ENCODE results near the gene CDH8. TPM values are rescaled to one million over a fixed set of nuclear protein-coding genes. Genes with fewer than 3 reads are reported as not detected.
"Not testable (repeated sequence)": the region's sequence is repeated elsewhere in the genome, so short reads cannot be mapped to it uniquely, and the experiment has no call there.

CDH8 gene
- total RNA-seq, 1 donor from 2014 or later = 0.98 TPM

- no peak for DNase-seq (ENCODE audit: extremely low spot score in 2 of 2)
- intact Hi-C loops (cut with DNase I) = no loop called here
- H3K4me3 ChIP-seq = no peak overlapping the region
- no peak for TF ChIP-seq POLR2A (IDR thresholded peaks at IDR 0.05)
- TF ChIP-seq CTCF (IDR thresholded peaks at IDR 0.05) = no peak
- H3K9me3 ChIP-seq = no peaks in the 10 kb centered on the region
- no peaks in the 10 kb centered on the region for H3K36me3 ChIP-seq
- H3K27me3 ChIP-seq = no peaks in the 10 kb centered on the region
- no peaks in the 10 kb centered on the region for H3K4me1 ChIP-seq
- no peak overlapping the region for H3K27ac ChIP-seq
Observed at GRCh38 chr16:61929776-61930175, 106.5 kb downstream of the CDH8 start.

- no peak for DNase-seq (ENCODE audit: extremely low spot score in 2 of 2)
- Histone ChIP-seq H3K36me3 (no peaks in the 10 kb centered on the region), H3K4me1 (no peaks in the 10 kb centered on the region), H3K4me3 (no peak overlapping the region), H3K27ac (no peak overlapping the region), H3K27me3 (no peaks in the 10 kb centered on the region), H3K9me3 (no peaks in the 10 kb centered on the region)
- TF ChIP-seq POLR2AphosphoS5 (IDR thresholded peaks at IDR 0.05; ENCODE audit: insufficient read depth in 1 of 2, low read depth in 1 of 2) (no peak), CTCF (IDR thresholded peaks at IDR 0.05) (no peak), POLR2A (IDR thresholded peaks at IDR 0.05) (no peak)
- intact Hi-C loops (cut with DNase I) = no loop called here
Observed at GRCh38 chr16:61926766-61927165, 109.5 kb downstream of the CDH8 start.

- Histone ChIP-seq H3K4me1 (no peaks in the 10 kb centered on the region), H3K36me3 (no peaks in the 10 kb centered on the region), H3K27ac (no peak overlapping the region), H3K4me3 (no peak overlapping the region), H3K9me3 (no peaks in the 10 kb centered on the region), H3K27me3 (no peaks in the 10 kb centered on the region)
- no peak for DNase-seq (ENCODE audit: extremely low spot score in 2 of 2)
- intact Hi-C loops (cut with DNase I) = no loop called here
- TF ChIP-seq CTCF (IDR thresholded peaks at IDR 0.05) = no peak
- TF ChIP-seq POLR2AphosphoS5 (IDR thresholded peaks at IDR 0.05; ENCODE audit: insufficient read depth in 1 of 2, low read depth in 1 of 2) = no peak
- TF ChIP-seq POLR2A (IDR thresholded peaks at IDR 0.05) = no peak
Observed at GRCh38 chr16:61923629-61924028, 112.6 kb downstream of the CDH8 start.

GRCh38 chr16:61921373-61921772, 114.9 kb downstream of the CDH8 start:
- no peak overlapping the region for H3K27ac ChIP-seq
- DNase-seq (ENCODE audit: extremely low spot score in 2 of 2) = no peak
- no peak overlapping the region for H3K4me3 ChIP-seq
- no peaks in the 10 kb centered on the region for H3K27me3 ChIP-seq
- H3K9me3 ChIP-seq = no peaks in the 10 kb centered on the region
- no peaks in the 10 kb centered on the region for H3K36me3 ChIP-seq
- no peaks in the 10 kb centered on the region for H3K4me1 ChIP-seq
- TF ChIP-seq CTCF (IDR thresholded peaks at IDR 0.05) = no peak
- no peak for TF ChIP-seq POLR2A (IDR thresholded peaks at IDR 0.05)
- no peak for TF ChIP-seq POLR2AphosphoS5 (IDR thresholded peaks at IDR 0.05; ENCODE audit: insufficient read depth in 1 of 2, low read depth in 1 of 2)
- intact Hi-C loops (cut with DNase I) = no loop called here

GRCh38 chr16:61917865-61918826, 118.1 kb downstream of the CDH8 start:
- H3K9me3 ChIP-seq; H3K27ac ChIP-seq; intact Hi-C loops (cut with DNase I); H3K4me1 ChIP-seq; H3K27me3 ChIP-seq; DNase-seq (ENCODE audit: extremely low spot score in 2 of 2); H3K36me3 ChIP-seq; H3K4me3 ChIP-seq: not testable (repeated sequence)

Measured in vagina (tissue), 2 donors.